Liver (tissue), 9 donors: ENCODE data around the gene DEGS1. TPM values are rescaled to one million over a fixed set of nuclear protein-coding genes. Genes with fewer than 3 reads are reported as not detected.

Experiments
- DNase-seq: peaks from one replicate; pipeline ENCODE4 v3.0.0-alpha.2; 2017; ENCODE audit warnings: low spot score
- H3K27ac ChIP-seq, 2 donors: one replicate each; pipeline ENCODE4 v1.7.0; 2013; ENCODE audit warnings: inconsistent platforms in 2 of 2, low read length in 2 of 2, control low read depth in 1 of 2, low read depth in 1 of 2, mild to moderate bottlenecking in 1 of 2
- H3K27me3 ChIP-seq, 4 donors: one replicate each; pipeline versions ENCODE4 v1.6.1 to v1.7.0; 2013; ENCODE audit warnings: low read length in 3 of 4, inconsistent platforms in 1 of 4, mild to moderate bottlenecking in 1 of 4, moderate library complexity in 1 of 4; ENCODE audit not compliant: control insufficient read depth in 4 of 4, insufficient read depth in 4 of 4
- H3K36me3 ChIP-seq, 4 donors: one replicate each; pipeline versions ENCODE4 v1.6.1 to v1.7.0; 2013; ENCODE audit warnings: low read length in 3 of 4, mild to moderate bottlenecking in 3 of 4, low read depth in 1 of 4, moderate library complexity in 1 of 4; ENCODE audit not compliant: control insufficient read depth in 4 of 4, insufficient read depth in 3 of 4
- H3K4me1 ChIP-seq, 4 donors: one replicate each; pipeline versions ENCODE4 v1.6.1 to v1.7.0; 2013; ENCODE audit warnings: low read length in 3 of 4, mild to moderate bottlenecking in 3 of 4, moderate library complexity in 1 of 4; ENCODE audit not compliant: control insufficient read depth in 4 of 4, insufficient read depth in 4 of 4
- H3K4me3 ChIP-seq, 3 donors: one replicate each; pipeline versions ENCODE4 v1.6.1 to v1.7.0; 2013; ENCODE audit warnings: low read length in 3 of 3, control low read depth in 1 of 3, low read depth in 1 of 3, mild to moderate bottlenecking in 1 of 3
- H3K9ac ChIP-seq, 2 donors: one replicate each; pipeline ENCODE4 v1.7.0; 2013; ENCODE audit warnings: low read length in 2 of 2, mild to moderate bottlenecking in 2 of 2, moderate library complexity in 2 of 2, control low read depth in 1 of 2, low read depth in 1 of 2
- H3K9me3 ChIP-seq, 4 donors: one replicate each; pipeline versions ENCODE4 v1.6.1 to v1.7.0; 2013; ENCODE audit warnings: low read length in 3 of 4; ENCODE audit not compliant: control insufficient read depth in 4 of 4
- ATF3 ChIP-seq: IDR thresholded peaks from 2 replicates; pipeline ENCODE4 v1.6.1; 2016; ENCODE audit warnings: antibody characterized with exemption
- CTCF ChIP-seq: fragments of 150-350 bp; IDR thresholded peaks from 2 replicates; pipeline ENCODE4 v1.5.1; 2017; ENCODE audit warnings: improper control_type of control experiment, low read depth, low read length; ENCODE audit not compliant: missing input control
- EGR1 ChIP-seq, 2 donors: IDR thresholded peaks; 2 replicates each; pipeline ENCODE4 v1.6.1; 2016 to 2018; ENCODE audit warnings: antibody characterized with exemption in 2 of 2, low read depth in 2 of 2
- FOXA1 ChIP-seq: IDR thresholded peaks from 2 replicates; pipeline ENCODE4 v1.6.1; 2016; ENCODE audit warnings: antibody characterized with exemption
- FOXA2 ChIP-seq: IDR thresholded peaks from 2 replicates; pipeline ENCODE4 v1.6.1; 2016; ENCODE audit warnings: antibody characterized with exemption
- GABPA ChIP-seq, 2 donors: IDR thresholded peaks in 1 of 2; conservative IDR thresholded peaks in 1 of 2; 2 replicates each; pipeline ENCODE4 v1.6.1; 2016; ENCODE audit warnings: antibody characterized with exemption in 2 of 2, mild to moderate bottlenecking in 1 of 2, moderate library complexity in 1 of 2
- HNF4A ChIP-seq, 2 donors: conservative IDR thresholded peaks; 2 replicates each; pipeline ENCODE4 v1.6.1; 2016; ENCODE audit warnings: antibody characterized with exemption in 2 of 2, mild to moderate bottlenecking in 2 of 2
- HNF4G ChIP-seq: IDR thresholded peaks from 2 replicates; pipeline ENCODE4 v1.6.1; 2016; ENCODE audit warnings: antibody characterized with exemption
- JUND ChIP-seq, 2 donors: IDR thresholded peaks; 2 replicates each; pipeline ENCODE4 v1.6.1; 2016; ENCODE audit warnings: antibody characterized with exemption in 2 of 2
- MAX ChIP-seq: IDR thresholded peaks from 2 replicates; pipeline ENCODE4 v1.6.1; 2016; ENCODE audit warnings: antibody characterized with exemption
- NR2F2 ChIP-seq: IDR thresholded peaks from 2 replicates; pipeline ENCODE4 v1.6.1; 2016; ENCODE audit warnings: antibody characterized with exemption
- RAD21 ChIP-seq, 2 donors: IDR thresholded peaks; 2 replicates each; pipeline ENCODE4 v1.6.1; 2016; ENCODE audit warnings: antibody characterized with exemption in 2 of 2, mild to moderate bottlenecking in 2 of 2
- REST ChIP-seq: IDR thresholded peaks from 2 replicates; pipeline ENCODE4 v1.6.1; 2016; ENCODE audit warnings: antibody characterized with exemption, mild to moderate bottlenecking
- RXRA ChIP-seq, 2 donors: IDR thresholded peaks; 2 replicates each; pipeline ENCODE4 v1.6.1; 2017 to 2018; ENCODE audit warnings: antibody characterized with exemption in 2 of 2, mild to moderate bottlenecking in 1 of 2
- SP1 ChIP-seq: IDR thresholded peaks from 2 replicates; pipeline ENCODE4 v1.6.1; 2018; ENCODE audit warnings: antibody characterized with exemption, mild to moderate bottlenecking
- TAF1 ChIP-seq: conservative IDR thresholded peaks from 2 replicates; pipeline ENCODE4 v1.6.1; 2016; ENCODE audit warnings: antibody characterized with exemption, mild to moderate bottlenecking
- YY1 ChIP-seq: IDR thresholded peaks from 2 replicates; pipeline ENCODE4 v1.6.1; 2016; ENCODE audit warnings: antibody characterized with exemption, mild to moderate bottlenecking
- WGBS: extraction: QIAGEN DNeasy Blood & Tissue Kit; methylation state at CpG from one replicate; pipeline ENCODE4 v1.1.7; 2013; 5-methylcytosine and 5-hydroxymethylcytosine counted together
- polyA plus RNA-seq, 2 donors: library from polyadenylated mRNA; stranded (reverse) in 1 of 2; unstranded in 1 of 2; fragments of 200-250 nt in 1 of 2; fragments of >200 nt in 1 of 2; fragmentation: Nextera tagmentation in 1 of 2; extraction: Ambion mirVana in 1 of 2; gene quantifications; one replicate each; pipeline versions ENCODE4 v1.2.1 to v1.2.3, GENCODE V29; 2013 to 2015
- total RNA-seq, 2 donors: library from RNA; depleted of rRNA; stranded (reverse); fragments of >200 nt; gene quantifications; one replicate each; pipeline ENCODE4 v1.2.3, GENCODE V29; 2014
- donor health status: healthy.
- donor health status: healthy.
- donor health status: healthy.
- donor health status: healthy.
- donor health status: healthy.

DEGS1 gene
- total and polyA plus RNA-seq, 4 donors = 21.7 to 26.7 (median 22.6) TPM

- TF ChIP-seq NR2F2 (no peak), MAX (no peak)
Measured at GRCh38 chr1:224173523-224173922, 9.5 kb upstream of the DEGS1 start (continued).

- Histone ChIP-seq H3K9me3 (no peaks in the 10 kb centered on the region), H3K36me3 (no peaks in the 10 kb centered on the region), H3K4me1 (no peaks in the 10 kb centered on the region), H3K27ac (no peak overlapping the region), H3K4me3 (no peak overlapping the region), H3K27me3 (no peaks in the 10 kb centered on the region), H3K9ac (no peak overlapping the region)
- TF ChIP-seq HNF4A (conservative IDR thresholded peaks at IDR 0.05) (no peak), JUND (IDR thresholded peaks at IDR 0.05) (no peak), ATF3 (no peak), HNF4G (no peak), EGR1 (IDR thresholded peaks at IDR 0.05; ENCODE audit: low read depth in 2 of 2) (no peak), FOXA1 (no peak), RXRA (IDR thresholded peaks at IDR 0.05) (no peak), FOXA2 (no peak), YY1 (no peak), RAD21 (IDR thresholded peaks at IDR 0.05) (no peak), NR2F2 (no peak), GABPA (IDR thresholded peaks at IDR 0.05 in 1 of 2, conservative IDR thresholded peaks at IDR 0.05 in 1 of 2) (no peak)
- no peak for DNase-seq
- WGBS = 42% methylated on average over 21 of the region's 21 CpGs
Measured at GRCh38 chr1:224175617-224176016, 7.4 kb upstream of the DEGS1 start.

- H3K4me3 ChIP-seq = no peak overlapping the region
- TF ChIP-seq RXRA (IDR thresholded peaks at IDR 0.05) (no peak), SP1 (no peak), GABPA (IDR thresholded peaks at IDR 0.05 in 1 of 2, conservative IDR thresholded peaks at IDR 0.05 in 1 of 2) (no peak), TAF1 (no peak), HNF4A (conservative IDR thresholded peaks at IDR 0.05) (no peak), CTCF (no peak), FOXA1 (no peak)
- DNase-seq = no peak
- peaks cover 0 to 4% (median under 1%) of the 10 kb centered on the region in 4 donors for H3K4me1 ChIP-seq
- no peaks in the 10 kb centered on the region for H3K36me3 ChIP-seq
- no peaks in the 10 kb centered on the region for H3K9me3 ChIP-seq
- H3K27ac ChIP-seq = no peak overlapping the region
- H3K9ac ChIP-seq = no peak overlapping the region
- WGBS = 92% methylated on average over 9 of the region's 9 CpGs
- no peaks in the 10 kb centered on the region for H3K27me3 ChIP-seq
Measured at GRCh38 chr1:224177356-224177999, 5.6 kb upstream of the DEGS1 start.

GRCh38 chr1:224178894-224179293 is 4.1 kb upstream of the DEGS1 start:
- Histone ChIP-seq H3K9ac (no peak overlapping the region), H3K27ac (no peak overlapping the region), H3K36me3 (no peaks in the 10 kb centered on the region), H3K9me3 (no peaks in the 10 kb centered on the region), H3K4me3 (no peak overlapping the region), H3K27me3 (no peaks in the 10 kb centered on the region), H3K4me1 (peaks cover 0 to 10% (median 3%) of the 10 kb centered on the region in 4 donors)
- 97% methylated on average over 5 of the region's 5 CpGs for WGBS
- no peak for TF ChIP-seq HNF4G
- TF ChIP-seq REST = no peak
- no peak for TF ChIP-seq EGR1 (IDR thresholded peaks at IDR 0.05; ENCODE audit: low read depth in 2 of 2)
- TF ChIP-seq FOXA1 = no peak
- no peak for TF ChIP-seq FOXA2
- TF ChIP-seq SP1 = no peak
- no peak for TF ChIP-seq TAF1
- DNase-seq = no peak
